ENCODE results near the gene SMTNL2. TPM values are rescaled to one million over a fixed set of nuclear protein-coding genes. Genes with fewer than 3 reads are reported as not detected.

SMTNL2 gene
- total RNA-seq = 33.4 TPM
- long read RNA-seq, transcript SMTNL2-202 (8 exons, 2,280 nt) = major isoform, 26 of 58 reads
- long read RNA-seq, partial matches to known transcripts = 6 of 58 reads
- long read RNA-seq, other reads (novel, unspliced or antisense) = 24 of 58 reads

DNA sequence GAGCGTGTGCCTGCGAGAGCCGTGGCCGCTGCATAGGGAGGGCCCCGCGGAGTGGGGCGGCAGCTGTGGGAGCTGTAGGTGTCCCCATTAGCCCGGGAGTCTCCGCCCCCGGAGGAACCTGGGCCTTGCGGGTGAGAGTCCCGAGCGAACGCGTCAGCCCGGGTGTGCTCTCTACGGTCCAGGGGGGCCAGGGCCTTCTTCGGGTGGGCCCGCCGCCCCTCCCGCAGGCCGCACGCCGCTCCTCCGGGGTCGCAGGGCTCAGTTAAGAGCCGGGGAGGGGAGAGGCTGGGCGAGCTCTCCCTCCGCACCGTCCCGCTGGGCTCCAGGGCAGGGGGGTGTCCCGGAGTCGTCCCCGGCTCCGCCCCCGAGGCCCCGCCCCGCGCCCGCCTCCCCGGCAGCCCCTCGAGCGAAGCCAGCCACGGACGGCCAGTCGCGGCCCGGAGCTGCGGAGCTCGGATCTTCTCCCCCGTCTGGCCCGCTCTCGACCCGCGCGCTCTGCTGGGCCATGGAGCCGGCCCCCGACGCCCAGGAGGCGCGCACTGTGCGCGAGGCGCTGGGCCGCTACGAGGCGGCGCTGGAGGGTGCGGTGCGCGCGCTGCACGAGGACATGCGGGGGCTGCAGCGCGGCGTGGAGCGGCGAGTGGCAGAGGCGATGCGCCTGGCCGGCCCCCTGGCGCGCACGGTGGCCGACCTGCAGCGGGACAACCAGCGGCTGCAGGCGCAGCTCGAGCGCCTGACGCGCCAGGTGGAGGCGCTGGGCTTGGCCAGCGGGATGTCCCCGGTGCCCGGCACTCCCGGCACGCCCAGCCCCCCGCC is at the start of gene SMTNL2:
TSS of gene SMTNL2 (plus strand) at position 429 of the 816 bp plus-strand sequence. CDS start at position 506, 77 bp downstream.
- intact Hi-C loops (cut with micrococcal nuclease) = no loop called here
- TF ChIP-seq, protein P1, sequence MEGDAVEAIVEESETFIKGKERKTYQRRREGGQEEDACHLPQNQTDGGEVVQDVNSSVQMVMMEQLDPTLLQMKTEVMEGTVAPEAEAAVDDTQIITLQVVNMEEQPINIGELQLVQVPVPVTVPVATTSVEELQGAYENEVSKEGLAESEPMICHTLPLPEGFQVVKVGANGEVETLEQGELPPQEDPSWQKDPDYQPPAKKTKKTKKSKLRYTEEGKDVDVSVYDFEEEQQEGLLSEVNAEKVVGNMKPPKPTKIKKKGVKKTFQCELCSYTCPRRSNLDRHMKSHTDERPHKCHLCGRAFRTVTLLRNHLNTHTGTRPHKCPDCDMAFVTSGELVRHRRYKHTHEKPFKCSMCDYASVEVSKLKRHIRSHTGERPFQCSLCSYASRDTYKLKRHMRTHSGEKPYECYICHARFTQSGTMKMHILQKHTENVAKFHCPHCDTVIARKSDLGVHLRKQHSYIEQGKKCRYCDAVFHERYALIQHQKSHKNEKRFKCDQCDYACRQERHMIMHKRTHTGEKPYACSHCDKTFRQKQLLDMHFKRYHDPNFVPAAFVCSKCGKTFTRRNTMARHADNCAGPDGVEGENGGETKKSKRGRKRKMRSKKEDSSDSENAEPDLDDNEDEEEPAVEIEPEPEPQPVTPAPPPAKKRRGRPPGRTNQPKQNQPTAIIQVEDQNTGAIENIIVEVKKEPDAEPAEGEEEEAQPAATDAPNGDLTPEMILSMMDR (IDR thresholded peaks at IDR 0.05; ENCODE audit: borderline replicate concordance) = no peak

DNA sequence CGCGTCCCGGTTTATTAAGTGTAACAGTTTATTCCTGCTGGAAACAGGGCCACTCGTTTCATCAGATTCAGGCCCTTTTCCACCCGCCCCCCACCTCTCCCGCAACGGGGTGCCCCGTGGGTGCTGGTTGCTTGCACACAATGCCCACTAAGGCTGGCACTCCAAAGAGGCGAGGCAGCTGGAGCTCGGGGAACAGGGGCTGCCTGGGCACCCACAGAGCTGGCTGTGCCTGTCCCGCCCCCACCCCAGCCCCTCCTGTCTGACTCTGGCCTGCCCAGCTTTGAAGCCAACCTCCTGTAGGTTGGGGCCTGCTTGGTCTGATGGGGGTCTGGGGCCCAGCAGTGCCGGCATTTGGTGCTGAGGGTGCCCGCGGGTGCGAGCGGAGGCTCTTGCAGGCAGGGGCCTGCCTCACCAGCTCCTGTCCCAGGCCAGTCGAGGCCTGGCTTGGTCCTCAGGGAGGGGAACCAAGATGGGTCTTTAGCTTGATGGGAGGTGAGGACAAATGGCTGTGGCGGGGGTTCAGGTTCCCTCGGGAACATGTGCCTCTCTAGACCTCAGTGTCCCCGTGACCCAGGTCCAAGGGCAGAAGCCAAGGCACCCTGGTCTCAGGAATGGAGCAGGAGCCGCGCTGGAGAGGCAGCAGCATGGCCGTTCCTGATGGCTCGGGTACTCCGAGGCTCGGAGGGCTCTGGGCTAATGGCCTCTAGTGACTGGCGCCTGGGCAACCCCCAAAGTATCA is 49.2 kb upstream of the SMTNL2 start:
- Histone ChIP-seq H3K27me3 (ENCODE audit: low read depth) (no peaks in the 10 kb centered on the region), H3K4me1 (peaks cover 98% of the 10 kb centered on the region), H3K4me3 (no peak overlapping the region), H3K36me3 (peaks cover 19% of the 10 kb centered on the region), H3K27ac (replicated peaks) (peak overlapping the region; percentile 84), H3K9me3 (replicated peaks) (no peaks in the 10 kb centered on the region)
- no peak for DNase-seq
- intact Hi-C loops (cut with micrococcal nuclease) = no loop called here
- TF ChIP-seq, protein P1 (IDR thresholded peaks at IDR 0.05; ENCODE audit: borderline replicate concordance) = no peak

More for the DNA sequence above, at the start of gene SMTNL2:
- Histone ChIP-seq H3K27ac (replicated peaks) (peak within 1 kb of the TSS; percentile 93), H3K4me3 (peak within 1 kb of the TSS; percentile 72), H3K9me3 (replicated peaks) (no peaks in the 10 kb centered on the region), H3K27me3 (ENCODE audit: low read depth) (peaks cover 39% of the 10 kb centered on the region), H3K4me1 (peaks cover 69% of the 10 kb centered on the region), H3K36me3 (no peaks in the 10 kb centered on the region)
- peak; percentile 80 for DNase-seq

DNA sequence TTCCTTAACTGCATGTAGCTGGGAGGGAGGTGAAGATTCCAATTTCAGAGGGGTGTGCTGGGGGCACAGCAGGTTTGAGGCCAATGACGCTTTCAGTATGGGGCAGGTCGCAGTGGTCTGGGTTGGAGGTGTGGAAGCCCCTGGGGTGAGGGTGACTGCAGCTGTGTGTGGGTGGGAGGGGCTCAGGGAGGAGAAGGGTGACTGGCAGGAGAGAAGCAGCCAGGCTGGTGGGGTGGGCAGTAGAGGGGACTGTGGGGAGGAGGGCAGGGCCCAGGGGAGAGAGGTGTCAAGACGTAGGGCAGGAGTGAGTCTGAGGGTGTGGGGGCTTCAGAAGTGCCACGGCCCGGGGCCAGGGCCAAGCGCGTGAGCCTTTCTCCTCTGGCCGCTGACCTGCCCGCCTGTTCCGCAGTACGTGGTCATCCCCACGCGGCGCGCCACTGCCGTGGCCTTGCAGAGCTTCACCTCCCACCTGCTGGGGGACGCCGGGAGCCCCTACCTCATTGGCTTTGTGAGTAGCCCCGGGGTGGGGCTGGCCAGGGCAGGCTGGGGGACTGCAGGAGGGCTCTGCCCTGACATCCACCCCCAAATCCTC is 48.6 kb upstream of the SMTNL2 start:
- Histone ChIP-seq H3K36me3 (peaks cover 20% of the 10 kb centered on the region), H3K4me3 (peak overlapping the region; percentile 37), H3K27ac (replicated peaks) (peak overlapping the region; percentile 84), H3K27me3 (ENCODE audit: low read depth) (no peaks in the 10 kb centered on the region), H3K4me1 (peaks cover 98% of the 10 kb centered on the region), H3K9me3 (replicated peaks) (no peaks in the 10 kb centered on the region)
- DNase-seq = no peak
- intact Hi-C loops (cut with micrococcal nuclease) = no loop called here
- TF ChIP-seq, protein P1 (IDR thresholded peaks at IDR 0.05; ENCODE audit: borderline replicate concordance) = no peak

DNA sequence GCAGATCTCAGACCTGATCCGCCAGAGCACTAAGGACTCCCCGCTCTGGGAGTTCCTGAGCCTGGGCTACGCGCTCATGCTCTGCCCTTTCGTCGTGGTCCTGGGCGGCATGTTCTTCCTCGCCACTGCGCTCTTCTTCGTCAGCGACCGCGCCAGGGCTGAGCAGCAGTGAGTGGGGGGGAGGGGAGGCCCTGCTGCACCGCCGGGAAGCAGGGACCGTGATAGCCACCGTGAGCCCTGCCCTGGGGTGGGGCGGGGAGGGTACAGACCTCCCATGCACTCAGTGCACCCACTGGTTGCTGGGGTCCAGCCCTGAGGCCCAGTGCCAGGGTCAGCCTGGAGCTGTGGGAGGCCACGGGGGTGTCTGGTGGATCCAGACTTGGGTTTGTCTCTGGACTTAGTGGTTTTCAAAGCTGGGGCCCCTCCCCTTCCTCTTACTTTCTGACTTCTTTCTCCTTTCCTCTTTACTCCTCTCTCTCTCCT is 48.0 kb upstream of the SMTNL2 start:
- DNase-seq = no peak
- intact Hi-C loops (cut with micrococcal nuclease) = no loop called here
- Histone ChIP-seq H3K4me3 (peak overlapping the region; percentile 37), H3K27me3 (ENCODE audit: low read depth) (no peaks in the 10 kb centered on the region), H3K4me1 (peaks cover 98% of the 10 kb centered on the region), H3K9me3 (replicated peaks) (no peaks in the 10 kb centered on the region), H3K27ac (replicated peaks) (peak overlapping the region; percentile 84), H3K36me3 (peaks cover 21% of the 10 kb centered on the region)
- TF ChIP-seq, protein P1 (IDR thresholded peaks at IDR 0.05; ENCODE audit: borderline replicate concordance) = no peak
